GM18867 (cell line): ENCODE data around the gene ERG28.
"Not testable (repeated sequence)": the region's sequence is repeated elsewhere in the genome, so short reads cannot be mapped to it uniquely, and the experiment has no call there.

Experiments used
- ATAC-seq: cut with Tn5 transposase; IDR thresholded peaks from one replicate; pipeline ENCODE4 v1.9.1; 2021; ENCODE audit warnings: mild to moderate bottlenecking, moderate library complexity; ENCODE audit not compliant: unreplicated experiment

The ERG28 gene

GRCh38 chr14:75660630-75661498 is at the start of gene ERG28, which contains the start of gene TTLL5:
ERG28 (minus strand) TSS chr14:75660876; CDS start chr14:75657502, 3,374 bp downstream.
TTLL5 (plus strand) TSS chr14:75661246; CDS start chr14:75663150, 1,904 bp downstream.
- peak; percentile 94 for ATAC-seq

GRCh38 chr14:75709207-75709812 is 48.6 kb upstream of the ERG28 start:
- no peak for ATAC-seq

GRCh38 chr14:75705014-75705413 is 44.3 kb upstream of the ERG28 start:
- ATAC-seq: no peak

- ATAC-seq: no peak
Measured at GRCh38 chr14:75703467-75703866, 42.8 kb upstream of the ERG28 start.

- ATAC-seq: no peak
Measured at GRCh38 chr14:75702616-75703261, 42.1 kb upstream of the ERG28 start.

- ATAC-seq: no peak
Measured at GRCh38 chr14:75702122-75702521, 41.4 kb upstream of the ERG28 start.

- ATAC-seq: no peak
Measured at GRCh38 chr14:75700295-75700694, 39.6 kb upstream of the ERG28 start.

GRCh38 chr14:75699331-75699730 is 38.7 kb upstream of the ERG28 start:
- ATAC-seq: no peak

GRCh38 chr14:75697918-75698317 is 37.2 kb upstream of the ERG28 start:
- ATAC-seq: no peak

- no peak for ATAC-seq
Measured at GRCh38 chr14:75697386-75697785, 36.7 kb upstream of the ERG28 start.

GRCh38 chr14:75695025-75695424 is 34.3 kb upstream of the ERG28 start:
- not testable (repeated sequence) for ATAC-seq

- ATAC-seq: no peak
Measured at GRCh38 chr14:75690010-75690409, 29.3 kb upstream of the ERG28 start.

- no peak for ATAC-seq
Measured at GRCh38 chr14:75689012-75689411, 28.3 kb upstream of the ERG28 start.

GRCh38 chr14:75685910-75686309 is 25.2 kb upstream of the ERG28 start:
- no peak for ATAC-seq

GRCh38 chr14:75675265-75675960 is 14.7 kb upstream of the ERG28 start:
- ATAC-seq: no peak

GRCh38 chr14:75673345-75674035 is 12.8 kb upstream of the ERG28 start:
- ATAC-seq: peak; percentile 68

GRCh38 chr14:75672605-75673192 is 12.0 kb upstream of the ERG28 start:
- ATAC-seq: no peak

- ATAC-seq: no peak
Measured at GRCh38 chr14:75667099-75667765, 6.6 kb upstream of the ERG28 start.

GRCh38 chr14:75662966-75663365 is 2.3 kb upstream of the ERG28 start:
- ATAC-seq: no peak

GRCh38 chr14:75661499-75661814 is 781 bp upstream of the ERG28 start:
- no peak for ATAC-seq
